Activated B cell treated with CpG ODN at 0.5 μM for 24 hours (primary cell): ENCODE results near the gene CDC42. TPM values are rescaled to one million over a fixed set of nuclear protein-coding genes. Genes with fewer than 3 reads are reported as not detected.

Source experiments
- ATAC-seq: fragments of 200-7000 bp; cut with Tn5 transposase; one replicate; pipeline ENCODE4 v1.10.0; 2021; ENCODE audit warnings: low read depth, mild to moderate bottlenecking, moderate library complexity
- CTCF ChIA-PET: fragments of 350-600 bp; sonication (Branson Sonifier 250); formaldehyde crosslinking; loops from one replicate; lab custom pipeline; 2021; ENCODE audit warnings: antibody characterized with exemption; lab: Charles Lee
- POLR2A ChIA-PET: fragments of 350-600 bp; sonication (Branson Sonifier 250); formaldehyde crosslinking; loops from one replicate; lab custom pipeline; 2021; ENCODE audit warnings: antibody characterized with exemption; lab: Charles Lee
- DNase-seq: peaks from one replicate; pipeline ENCODE4 v3.0.0; 2022
- H3K27ac Mint-ChIP-seq: one replicate; pipeline ENCODE4 v1.8.0; 2020; ENCODE audit warnings: mixed read lengths
- H3K27me3 Mint-ChIP-seq: one replicate; pipeline ENCODE4 v1.8.0; 2021; ENCODE audit warnings: mixed read lengths
- H3K36me3 Mint-ChIP-seq: one replicate; pipeline ENCODE4 v1.8.0; 2021; ENCODE audit warnings: low read depth, mixed read lengths
- H3K4me1 Mint-ChIP-seq: one replicate; pipeline ENCODE4 v1.8.0; 2021; ENCODE audit warnings: mixed read lengths
- H3K4me3 Mint-ChIP-seq: one replicate; pipeline ENCODE4 v1.8.0; 2020; ENCODE audit warnings: mild to moderate bottlenecking, mixed read lengths
- H3K9me3 Mint-ChIP-seq: one replicate; pipeline ENCODE4 v1.8.0; 2020; ENCODE audit warnings: mixed read lengths
- intact Hi-C: fragments of 100-400 bp; cut with micrococcal nuclease; formaldehyde crosslinking; loops from one replicate; pipeline ENCODE4 v1.15.1; 2024
- total RNA-seq: library from RNA; stranded (reverse); gene quantifications from 2 replicates; pipeline ENCODE4 v1.2.3, GENCODE V29; 2022
- TF ChIP-seq, protein P1 (sequence below): fragments of 200-600 bp; IDR thresholded peaks from one replicate; pipeline ENCODE4 v1.8.0; 2022; ENCODE audit warnings: antibody characterized with exemption, mild to moderate bottlenecking

CDC42 gene
- total RNA-seq, 1 donor from 2014 or later = 310 TPM

DNA sequence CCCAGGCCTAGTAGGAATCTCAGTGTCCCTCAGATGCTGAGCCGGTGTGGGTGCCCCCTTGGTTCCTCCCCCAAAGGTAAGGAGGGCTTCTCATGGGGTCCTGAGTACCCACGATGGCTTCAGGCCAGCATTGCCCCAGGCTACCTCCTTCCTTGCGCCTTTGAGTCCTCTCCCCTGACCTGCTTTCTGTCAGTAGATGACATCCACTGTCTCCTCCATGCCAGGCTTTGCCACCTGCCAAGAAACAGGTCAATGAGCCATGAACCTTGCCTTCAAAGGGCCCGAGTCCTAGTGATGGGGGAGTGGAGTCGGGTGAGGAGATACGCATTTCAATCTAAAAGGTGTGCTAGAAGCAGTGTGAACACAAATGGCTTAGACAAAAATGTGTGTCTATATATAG lies 74.7 kb downstream of the CDC42 start:
- intact Hi-C loops = no loop called here
- Mint-ChIP-seq H3K27ac (no peak overlapping the region), H3K9me3 (no peaks in the 10 kb centered on the region), H3K4me1 (no peaks in the 10 kb centered on the region), H3K27me3 (no peaks in the 10 kb centered on the region), H3K36me3 (peaks cover 2% of the 10 kb centered on the region), H3K4me3 (no peak overlapping the region)
- ATAC-seq (no peak), DNase-seq (no peak)
- POLR2A ChIA-PET = no interaction called here
- CTCF ChIA-PET = no interaction called here
- TF ChIP-seq, protein P1, sequence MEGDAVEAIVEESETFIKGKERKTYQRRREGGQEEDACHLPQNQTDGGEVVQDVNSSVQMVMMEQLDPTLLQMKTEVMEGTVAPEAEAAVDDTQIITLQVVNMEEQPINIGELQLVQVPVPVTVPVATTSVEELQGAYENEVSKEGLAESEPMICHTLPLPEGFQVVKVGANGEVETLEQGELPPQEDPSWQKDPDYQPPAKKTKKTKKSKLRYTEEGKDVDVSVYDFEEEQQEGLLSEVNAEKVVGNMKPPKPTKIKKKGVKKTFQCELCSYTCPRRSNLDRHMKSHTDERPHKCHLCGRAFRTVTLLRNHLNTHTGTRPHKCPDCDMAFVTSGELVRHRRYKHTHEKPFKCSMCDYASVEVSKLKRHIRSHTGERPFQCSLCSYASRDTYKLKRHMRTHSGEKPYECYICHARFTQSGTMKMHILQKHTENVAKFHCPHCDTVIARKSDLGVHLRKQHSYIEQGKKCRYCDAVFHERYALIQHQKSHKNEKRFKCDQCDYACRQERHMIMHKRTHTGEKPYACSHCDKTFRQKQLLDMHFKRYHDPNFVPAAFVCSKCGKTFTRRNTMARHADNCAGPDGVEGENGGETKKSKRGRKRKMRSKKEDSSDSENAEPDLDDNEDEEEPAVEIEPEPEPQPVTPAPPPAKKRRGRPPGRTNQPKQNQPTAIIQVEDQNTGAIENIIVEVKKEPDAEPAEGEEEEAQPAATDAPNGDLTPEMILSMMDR = no peak

DNA sequence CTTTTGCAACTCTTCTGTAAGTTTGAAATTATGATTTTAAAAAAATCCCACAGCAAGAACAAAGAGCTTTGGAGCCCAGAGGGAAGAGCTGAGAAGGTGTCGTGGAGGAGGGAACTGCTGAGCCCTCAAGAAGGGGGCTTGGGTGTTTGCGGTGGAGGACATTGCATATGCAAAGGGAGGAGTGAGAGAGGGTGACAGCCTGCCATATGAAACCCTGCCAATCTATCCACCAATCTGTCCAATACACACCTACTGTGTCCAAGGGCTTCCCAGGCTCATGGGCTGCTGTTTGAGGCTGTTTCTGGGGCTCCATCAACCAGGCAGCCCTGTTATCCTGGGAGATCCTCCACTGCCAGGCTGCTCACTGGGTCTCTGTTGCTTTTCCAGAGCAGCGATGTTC lies 75.2 kb downstream of the CDC42 start:
- CTCF ChIA-PET = no interaction called here
- Mint-ChIP-seq H3K36me3 (peaks cover 2% of the 10 kb centered on the region), H3K9me3 (no peaks in the 10 kb centered on the region), H3K4me1 (no peaks in the 10 kb centered on the region), H3K4me3 (no peak overlapping the region), H3K27ac (no peak overlapping the region), H3K27me3 (no peaks in the 10 kb centered on the region)
- DNase-seq (no peak), ATAC-seq (no peak)
- TF ChIP-seq, protein P1 = no peak
- intact Hi-C loops = no loop called here
- POLR2A ChIA-PET = no interaction called here

DNA sequence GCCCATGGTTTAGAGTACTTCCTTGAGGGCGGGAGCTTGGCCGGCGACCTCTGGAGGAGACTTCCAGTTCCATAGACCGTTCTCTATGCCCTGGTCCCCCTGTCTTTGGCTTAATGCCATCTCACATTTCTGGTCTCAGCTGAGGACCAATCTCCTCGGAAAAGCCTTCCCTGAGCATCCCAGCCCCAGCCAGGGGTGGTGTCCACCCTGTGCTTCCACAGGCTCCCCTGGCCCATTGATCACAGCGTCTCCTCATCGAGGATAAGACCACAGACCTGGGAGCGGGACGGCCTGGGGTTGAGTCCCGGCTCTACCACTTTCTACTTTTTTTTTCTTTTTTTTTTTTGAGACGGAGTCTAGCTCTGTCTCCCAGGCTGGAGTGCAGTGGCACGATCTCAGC lies 75.9 kb downstream of the CDC42 start:
- TF ChIP-seq, protein P1 = no peak
- Mint-ChIP-seq H3K4me1 (no peaks in the 10 kb centered on the region), H3K27ac (no peak overlapping the region), H3K36me3 (peaks cover 2% of the 10 kb centered on the region), H3K27me3 (no peaks in the 10 kb centered on the region), H3K9me3 (no peaks in the 10 kb centered on the region), H3K4me3 (no peak overlapping the region)
- ATAC-seq = no peak
- ChIA-PET POLR2A (no interaction called here), CTCF (no interaction called here)
- DNase-seq = no peak
- intact Hi-C loops = no loop called here

DNA sequence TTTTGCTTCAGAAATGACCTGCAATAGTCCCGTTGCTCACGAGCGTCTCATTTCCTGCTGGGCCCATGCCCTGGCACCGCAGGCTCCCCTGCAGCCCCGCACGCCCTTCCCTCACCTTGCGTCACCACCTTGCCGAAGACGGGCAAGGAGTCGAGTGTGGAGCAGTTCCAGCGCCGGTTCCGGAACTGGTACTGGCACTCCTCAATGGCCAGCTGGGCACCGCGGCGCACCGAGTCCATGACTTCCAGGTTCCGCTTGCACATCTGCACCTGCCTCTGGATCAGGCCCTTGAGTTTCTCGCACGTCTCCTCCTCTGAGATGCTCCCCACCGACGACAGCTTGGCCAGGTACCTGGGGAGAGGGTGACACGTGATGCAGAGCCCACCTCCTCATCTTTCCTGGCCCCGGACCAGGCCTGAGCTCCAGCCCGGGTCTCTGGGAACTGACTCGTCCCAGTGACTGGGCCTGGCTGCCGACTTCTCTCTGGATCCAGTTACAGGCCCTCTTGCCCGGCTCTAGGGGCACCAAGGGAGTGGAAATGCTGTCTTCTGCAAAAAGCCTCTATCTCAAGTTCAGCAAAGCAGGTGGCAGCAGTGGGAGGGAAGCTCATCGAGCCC lies 77.1 kb downstream of the CDC42 start:
- Mint-ChIP-seq H3K36me3 (peaks cover 2% of the 10 kb centered on the region), H3K27me3 (no peaks in the 10 kb centered on the region), H3K4me3 (no peak overlapping the region), H3K4me1 (no peaks in the 10 kb centered on the region), H3K27ac (no peak overlapping the region), H3K9me3 (no peaks in the 10 kb centered on the region)
- CTCF ChIA-PET = interaction anchor here (1.6 kb wide), 1 partner anchor 12 kb away, joined by 3 read pairs; no protein-coding TSS in a partner anchor
- TF ChIP-seq, protein P1 = no peak
- intact Hi-C loops = no loop called here
- POLR2A ChIA-PET = no interaction called here
- DNase-seq = no peak
- no peak for ATAC-seq

DNA sequence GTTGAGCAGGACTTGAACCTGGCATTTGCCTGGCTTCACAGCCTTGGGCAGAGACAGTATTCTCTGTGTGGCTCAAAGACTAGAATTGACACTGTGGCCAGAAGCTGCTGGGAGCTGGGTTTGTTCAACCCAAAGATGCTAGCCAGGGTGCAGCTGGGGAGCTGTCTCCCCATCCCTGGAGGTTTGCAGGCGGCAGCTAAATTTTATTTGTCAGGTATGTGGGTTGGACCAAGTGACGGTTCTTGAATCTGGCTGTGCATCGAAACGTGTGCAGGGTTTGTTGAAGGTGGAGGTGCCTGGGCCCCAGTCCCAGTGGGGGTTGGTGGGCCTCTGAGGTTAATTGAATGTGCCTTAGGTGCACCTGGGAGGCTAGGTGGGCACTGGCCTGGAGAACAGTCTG lies 78.6 kb downstream of the CDC42 start:
- H3K4me1 Mint-ChIP-seq = no peaks in the 10 kb centered on the region
- no peak overlapping the region for H3K4me3 Mint-ChIP-seq
- CTCF ChIA-PET = interaction anchor here (0.9 to 2.9 kb wide), 8 partner anchors 11 to 511 kb away, joined by 3 to 14 read pairs (median 4); no protein-coding TSS in a partner anchor
- POLR2A ChIA-PET = no interaction called here
- H3K27me3 Mint-ChIP-seq = no peaks in the 10 kb centered on the region
- no peak for ATAC-seq
- no peaks in the 10 kb centered on the region for H3K9me3 Mint-ChIP-seq
- H3K36me3 Mint-ChIP-seq = peaks cover under 1% of the 10 kb centered on the region
- no peak overlapping the region for H3K27ac Mint-ChIP-seq
- TF ChIP-seq, protein P1 = no peak
- intact Hi-C loops = no loop called here
- no peak for DNase-seq
